GM19468 (cell line): Measurements from ENCODE around the gene PRLH.
"Not testable (repeated sequence)": the region's sequence is repeated elsewhere in the genome, so short reads cannot be mapped to it uniquely, and the experiment has no call there.

Experiments
- ATAC-seq: cut with Tn5 transposase; IDR thresholded peaks from one replicate; pipeline ENCODE4 v1.9.1; 2021; ENCODE audit warnings: mild to moderate bottlenecking, moderate library complexity, moderate number of reproducible peaks; ENCODE audit not compliant: unreplicated experiment; ENCODE audit errors: extremely low read depth

PRLH gene

GRCh38 chr2:237577956-237578870, 11.8 kb downstream of the PRLH start:
- ATAC-seq, result no peak

DNA sequence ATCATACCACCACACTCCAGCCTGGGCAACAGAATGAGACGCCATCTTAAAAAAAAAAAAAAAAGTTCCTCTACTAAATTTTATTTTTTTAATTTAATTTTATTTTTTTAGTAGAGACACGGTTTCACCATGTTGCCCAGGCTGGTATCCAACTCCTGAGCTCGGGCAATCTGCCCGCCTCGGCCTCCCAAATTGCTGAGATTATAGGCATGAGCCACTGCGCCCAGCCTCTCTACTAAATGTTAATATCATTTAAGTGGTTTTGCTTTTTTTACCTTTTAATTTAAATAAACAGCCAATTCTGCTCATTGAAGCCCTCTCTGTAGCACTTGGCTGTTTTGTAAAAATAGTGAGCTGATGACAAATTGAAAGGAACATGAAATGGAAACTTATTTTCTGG, 15.0 kb downstream of the PRLH start:
- no peak for ATAC-seq

GRCh38 chr2:237581751-237582746, 15.7 kb downstream of the PRLH start:
- ATAC-seq, result no peak

GRCh38 chr2:237583385-237584295, 17.3 kb downstream of the PRLH start:
- ATAC-seq, result no peak

DNA sequence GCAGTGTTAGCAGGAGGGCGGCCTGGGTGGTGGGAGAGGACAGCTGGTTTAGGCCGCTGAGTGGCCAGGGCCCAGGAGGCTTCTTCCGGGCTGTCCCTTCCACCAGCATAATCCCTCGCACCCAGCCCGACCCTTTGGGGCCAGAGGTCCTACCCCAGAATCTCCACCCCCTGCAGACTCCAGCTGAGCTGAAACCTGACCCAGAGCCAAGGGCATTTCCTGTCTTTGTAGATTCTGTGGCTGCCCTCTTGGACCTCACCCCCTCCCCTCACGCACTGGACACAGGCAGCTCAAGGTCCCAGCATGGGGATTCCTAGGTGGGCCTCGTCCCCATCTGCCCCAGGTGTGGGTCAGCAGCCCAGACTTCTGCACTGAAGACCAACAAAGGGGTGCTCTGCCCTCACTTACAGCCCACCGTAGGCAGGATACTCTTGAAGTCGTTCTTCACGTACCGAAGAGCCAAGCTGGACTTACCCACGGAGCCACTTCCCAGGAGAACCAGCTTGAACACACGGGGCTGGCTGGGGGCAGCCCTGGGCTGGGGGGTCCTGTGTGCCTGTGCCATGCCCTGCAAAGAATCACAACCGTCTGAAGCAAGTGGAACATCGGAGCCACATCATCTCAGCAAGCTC, 19.3 kb downstream of the PRLH start:
- ATAC-seq, result no peak

DNA sequence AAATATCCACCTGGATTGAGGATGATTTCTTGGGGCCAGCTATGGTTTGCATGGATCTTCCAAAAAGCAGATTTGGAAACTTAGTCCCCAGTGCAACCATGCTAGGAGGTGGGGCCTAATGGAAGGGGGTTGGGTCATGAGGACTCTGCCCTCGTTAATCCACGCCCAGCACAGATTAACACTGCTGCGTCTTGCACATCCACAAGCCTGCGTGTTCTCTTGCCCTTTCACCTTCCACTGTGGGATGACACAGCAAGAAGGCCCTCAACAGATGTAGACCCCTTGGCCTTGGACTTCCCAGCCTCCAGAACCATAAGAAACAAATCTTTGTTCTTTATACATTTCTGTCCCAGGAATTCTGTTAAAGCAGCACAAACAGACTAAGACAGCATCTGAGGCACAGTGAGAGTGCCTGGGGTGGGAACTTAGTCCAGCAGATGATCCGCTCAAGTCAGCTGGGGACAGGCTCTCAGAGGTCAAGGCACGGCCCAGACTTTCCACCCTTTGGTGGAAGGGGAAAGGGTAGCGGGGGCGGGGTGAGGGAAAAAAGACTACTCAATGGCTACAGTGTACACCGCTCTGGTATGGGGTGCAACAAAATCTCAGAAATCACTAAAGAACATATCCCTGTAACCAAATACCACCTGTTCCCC, 21.8 kb downstream of the PRLH start:
- ATAC-seq, result no peak

DNA sequence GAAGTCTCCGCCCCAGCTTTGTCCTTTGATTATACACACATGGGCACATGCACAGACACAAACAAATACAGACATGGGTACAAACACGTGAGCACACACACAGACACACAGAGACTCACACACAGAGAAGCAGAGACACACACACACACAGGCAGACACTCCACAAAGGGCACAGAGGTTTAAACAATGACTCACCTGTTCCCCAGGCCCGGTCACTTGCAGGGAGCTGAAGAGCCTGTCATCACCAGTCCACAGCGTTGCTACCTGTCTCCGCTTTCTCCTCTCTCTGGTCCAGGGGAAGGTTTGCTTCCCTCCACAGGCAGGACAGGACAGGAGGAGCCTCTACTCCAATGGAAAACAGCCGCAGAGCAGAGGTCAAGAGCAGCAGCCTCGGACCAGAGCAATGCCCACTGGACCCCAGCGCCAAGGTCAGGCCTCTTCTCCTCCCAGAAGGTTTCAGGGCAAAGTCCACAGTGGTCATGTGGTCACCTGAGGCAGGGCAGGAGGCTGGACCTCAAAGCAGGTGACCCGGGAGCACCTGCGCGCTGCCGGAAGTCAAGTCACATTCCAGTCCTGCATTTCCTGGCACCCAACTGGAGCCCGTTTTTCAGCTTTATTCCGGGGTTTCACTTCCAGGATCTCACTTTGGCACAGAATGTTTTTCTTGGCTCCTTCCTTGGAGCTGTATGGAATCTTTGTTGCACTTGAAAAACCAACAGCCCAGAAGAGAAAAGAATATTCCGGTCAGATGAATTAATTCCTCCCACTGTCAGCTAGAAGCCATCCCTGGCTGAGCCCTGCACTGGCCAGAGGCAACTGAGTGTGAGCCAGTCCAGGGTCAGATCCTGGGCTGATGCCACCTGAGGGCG, 24.1 kb downstream of the PRLH start, which contains the start of gene RAB17:
Gene RAB17 (minus strand): TSS at position 463 of the 869 bp plus-strand sequence. CDS start 4,580 bp downstream, outside the sequence.
- no peak for ATAC-seq

GRCh38 chr2:237591141-237591881, 24.9 kb downstream of the PRLH start:
- no peak for ATAC-seq

DNA sequence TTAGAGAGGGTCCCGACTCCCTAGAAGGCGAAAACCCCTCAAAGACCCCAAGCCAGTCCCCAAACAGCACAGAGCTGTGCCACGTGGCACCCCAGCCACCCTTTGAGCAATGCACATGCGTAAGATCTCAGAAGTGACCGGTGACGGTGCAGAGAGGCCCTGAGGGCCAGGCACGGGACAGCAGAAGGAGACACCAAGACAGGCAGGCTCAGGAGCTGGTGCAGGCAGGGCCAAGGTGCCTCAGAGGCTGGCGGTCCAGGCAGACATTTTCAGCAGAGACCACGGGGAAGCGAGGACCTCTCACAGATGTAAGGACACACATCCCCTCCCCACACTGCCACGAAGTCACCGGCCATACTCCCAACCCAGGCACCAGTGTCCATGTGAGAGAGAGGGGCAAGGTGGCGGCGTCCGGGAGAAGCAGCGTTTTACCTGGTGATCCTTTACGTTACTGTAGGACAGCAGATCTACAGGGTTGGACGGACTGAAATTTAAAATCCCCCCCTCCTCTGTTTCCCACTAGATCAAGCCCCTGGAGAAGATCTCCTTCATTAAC, 26.1 kb downstream of the PRLH start:
- ATAC-seq, result no peak

GRCh38 chr2:237593036-237593435, 26.7 kb downstream of the PRLH start:
- no peak for ATAC-seq

DNA sequence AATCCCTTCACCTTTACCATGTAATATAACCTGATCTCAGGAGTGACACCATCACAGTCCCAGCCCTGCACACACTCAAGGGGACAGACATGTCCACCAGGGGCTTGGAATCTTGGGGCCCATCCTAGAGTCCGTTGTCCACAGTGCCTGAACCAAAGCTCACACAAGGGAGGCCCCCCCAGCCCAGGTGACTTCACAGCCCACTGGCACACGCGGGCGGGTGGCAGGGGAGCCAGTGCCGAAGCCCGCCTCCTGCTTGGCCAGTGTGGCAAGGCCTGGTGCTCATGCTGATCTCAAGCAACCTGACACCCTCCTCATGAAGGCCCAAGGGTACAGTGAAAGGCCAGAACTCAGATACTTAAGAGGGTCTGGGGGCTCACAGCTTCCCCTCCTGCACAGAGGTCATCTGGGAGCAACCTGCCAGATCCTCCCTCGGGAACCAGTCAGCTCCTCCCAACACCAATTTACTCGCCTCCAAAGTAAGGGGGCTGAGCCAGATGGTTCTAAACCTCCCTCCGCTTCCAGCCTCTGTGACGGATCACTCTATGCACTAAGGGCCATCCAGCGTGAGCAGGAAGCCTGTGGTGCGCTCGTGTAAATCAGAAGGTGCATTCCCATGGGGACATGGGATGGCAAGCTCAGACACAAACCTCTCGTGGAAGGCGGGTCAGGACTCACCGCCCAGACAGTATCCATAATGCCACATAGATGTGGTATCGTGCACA, 27.4 kb downstream of the PRLH start:
- ATAC-seq, result no peak

DNA sequence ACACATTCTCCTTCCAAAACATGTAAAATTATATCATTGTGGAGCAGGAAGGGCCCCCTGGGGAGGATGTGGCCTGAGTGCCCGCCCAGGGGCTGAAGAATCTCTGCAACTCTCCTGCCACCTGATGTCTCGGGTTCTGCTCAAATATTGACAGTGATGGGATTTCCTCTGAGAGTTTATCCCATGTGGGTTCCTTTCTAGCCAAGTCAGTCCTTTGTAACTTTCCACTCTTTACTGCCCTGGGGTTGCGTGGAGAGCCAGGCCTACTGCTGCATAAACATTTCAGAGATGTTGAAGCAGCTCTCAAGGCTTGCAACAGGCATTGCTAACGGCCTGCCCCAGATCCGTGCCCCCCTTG, 28.1 kb downstream of the PRLH start:
- ATAC-seq, result no peak

DNA sequence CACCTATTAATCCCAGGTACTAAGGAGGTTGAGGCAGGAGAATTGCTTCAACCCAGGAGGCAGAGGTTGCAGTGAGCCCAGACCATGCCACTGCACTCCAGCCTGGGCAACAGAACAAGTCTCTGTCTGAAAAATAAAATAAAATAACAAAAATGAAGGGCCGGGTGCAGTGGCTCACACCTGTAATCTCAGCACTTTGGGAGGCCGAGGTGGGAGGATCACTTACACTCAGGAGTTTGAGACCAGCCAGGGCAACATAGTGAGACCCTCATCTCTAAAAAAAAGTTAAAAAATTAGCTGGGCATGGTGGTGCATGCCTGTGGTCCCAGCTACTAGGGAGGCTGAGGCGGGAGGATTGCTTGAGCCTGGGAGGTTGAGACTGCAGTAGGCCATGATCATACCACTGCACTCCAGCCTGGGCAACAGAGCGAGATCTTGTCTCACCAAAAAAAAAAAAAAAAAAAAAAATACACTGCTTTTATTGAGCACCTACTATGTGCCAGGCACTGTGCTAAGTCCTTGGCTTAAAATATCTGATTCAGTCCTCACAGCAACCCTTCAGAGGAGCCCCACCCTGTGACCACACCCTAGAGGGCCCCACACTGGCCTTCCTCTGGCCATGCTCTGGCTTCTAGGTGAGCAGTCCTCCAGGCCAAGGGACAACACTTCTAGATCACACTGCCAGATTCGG, 29.6 kb downstream of the PRLH start:
- not testable (repeated sequence) for ATAC-seq

DNA sequence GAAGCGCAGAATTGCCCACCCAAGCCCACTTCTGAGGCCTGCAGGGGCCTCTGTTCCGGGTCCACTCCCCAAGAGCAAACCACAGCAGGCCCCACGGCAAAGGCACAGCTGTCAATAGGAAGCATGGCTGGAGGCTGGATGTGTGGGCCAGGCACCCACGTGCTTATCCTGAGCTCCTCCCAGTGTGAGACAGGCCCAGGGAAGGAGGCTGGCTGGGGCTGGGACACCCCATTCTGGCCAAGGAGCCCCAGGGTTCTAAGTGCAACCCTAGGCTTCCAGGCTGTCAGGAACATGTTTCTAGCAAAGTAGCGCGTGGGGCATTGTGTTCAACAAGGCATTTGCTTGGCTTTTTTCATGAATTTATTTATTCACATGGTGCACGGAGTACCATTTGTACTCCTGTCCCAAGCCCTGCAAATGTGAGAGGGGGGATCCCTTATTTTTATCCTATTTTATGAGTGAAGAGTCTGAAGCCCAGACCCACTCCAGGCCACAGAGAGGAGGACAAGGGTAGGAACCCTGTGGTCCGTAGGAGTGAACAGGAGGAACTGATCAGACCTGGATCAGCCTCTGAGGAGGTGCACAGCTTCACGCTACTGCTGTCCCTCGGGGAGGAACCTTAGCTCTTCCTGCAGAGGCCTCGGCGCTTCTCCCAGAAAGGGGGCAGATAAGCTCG, 30.3 kb downstream of the PRLH start:
- no peak for ATAC-seq
